ENCODE data around the gene CTNND2. TPM values are rescaled to one million over a fixed set of nuclear protein-coding genes. Genes with fewer than 3 reads are reported as not detected.

The CTNND2 gene
- total RNA-seq, 1 experiment from 2014 or later = 7.0 TPM

DNA sequence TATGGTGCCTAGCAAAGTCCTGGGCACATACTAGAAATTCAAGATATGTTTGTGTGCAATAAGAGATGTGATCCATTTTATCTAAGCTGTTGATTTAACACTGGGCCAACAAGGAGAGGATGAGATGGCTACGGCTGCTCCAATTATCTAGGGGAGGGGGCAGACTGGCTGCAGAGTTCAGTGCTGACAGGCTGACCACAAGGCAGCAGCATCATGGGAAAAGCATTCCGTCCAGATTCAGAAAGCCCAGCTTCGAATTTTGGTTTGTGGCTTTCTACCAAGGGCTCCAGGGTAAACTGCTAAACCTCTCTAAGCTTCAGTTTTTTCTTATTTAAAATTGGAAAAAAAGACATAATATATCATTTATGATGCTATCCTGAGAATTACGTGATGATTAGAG, 758.1 kb downstream of the CTNND2 start:
- Histone ChIP-seq H4K8ac (replicated peaks; ENCODE audit: insufficient read length, low read depth, low read length) (no peak overlapping the region), H3K27me3 (ENCODE audit: insufficient read depth, low read length) (no peaks in the 10 kb centered on the region), H2BK20ac (ENCODE audit: low read depth, low read length, poor library complexity, severe bottlenecking) (no peak overlapping the region), H3K4me1 (ENCODE audit: insufficient read depth, low read length) (no peaks in the 10 kb centered on the region), H4K91ac (ENCODE audit: insufficient read length, low read depth, low read length) (no peak overlapping the region), H3T11ph (ENCODE audit: low read length) (no peak overlapping the region), H2AK5ac (ENCODE audit: insufficient read length, low read length) (no peak overlapping the region), H3K4ac (ENCODE audit: low read depth, low read length) (no peak overlapping the region), H4K5ac (ENCODE audit: insufficient read length, low read depth, low read length) (no peak overlapping the region), H3K23ac (ENCODE audit: insufficient read length, low read depth, low read length) (no peak overlapping the region), H2BK120ac (ENCODE audit: low read depth, low read length, poor library complexity, severe bottlenecking) (no peak overlapping the region), H2BK15ac (ENCODE audit: low read depth, low read length) (no peak overlapping the region), H3K14ac (ENCODE audit: insufficient read depth, low read length) (no peak overlapping the region), H4K20me1 (ENCODE audit: control insufficient read depth, insufficient read depth, insufficient read length) (no peaks in the 10 kb centered on the region), H3K79me1 (ENCODE audit: insufficient read depth, low read depth, low read length, poor library complexity, severe bottlenecking) (no peaks in the 10 kb centered on the region), H3K79me2 (ENCODE audit: insufficient read depth, low read length) (no peaks in the 10 kb centered on the region), H2AFZ (ENCODE audit: low read length) (no peak overlapping the region), H3K56ac (ENCODE audit: insufficient read length, low read depth, low read length) (no peak overlapping the region), H3K27ac (ENCODE audit: insufficient read length, low read depth, low read length) (no peak overlapping the region), H3K4me2 (ENCODE audit: insufficient read depth, insufficient read length, low read length) (no peak overlapping the region), H3K18ac (ENCODE audit: insufficient read length, low read depth, low read length) (no peak overlapping the region), H3K9ac (ENCODE audit: extremely low read depth, insufficient read length, low read length) (no peak overlapping the region), H3K9me3 (ENCODE audit: control insufficient read depth, low read depth, low read length) (no peaks in the 10 kb centered on the region), H2BK5ac (ENCODE audit: insufficient read length, low read length) (no peak overlapping the region), H2BK12ac (ENCODE audit: insufficient read length, low read depth, low read length) (no peak overlapping the region), H3K23me2 (ENCODE audit: insufficient read length, low read depth, low read length, poor library complexity, severe bottlenecking) (no peaks in the 10 kb centered on the region)
- Mint-ChIP-seq H3K36me3 (ENCODE audit: insufficient read depth in 1 of 3, low read depth in 3 of 3) (no peaks in the 10 kb centered on the region), H3K27ac (no peak overlapping the region), H3K4me1 (peaks cover 9% of the 10 kb centered on the region in 2 experiments), H3K9me3 (no peaks in the 10 kb centered on the region), H3K27me3 (ENCODE audit: low read depth) (no peaks in the 10 kb centered on the region; the same call in 1 of the 2 replicates), H3K4me3 (no peak overlapping the region)
- no CpG with 5 or more reads among the region's 4 CpGs for WGBS (ENCODE audit: extremely low coverage, insufficient read length, low lambda C conversion rate)
- TF ChIP-seq, protein P1, sequence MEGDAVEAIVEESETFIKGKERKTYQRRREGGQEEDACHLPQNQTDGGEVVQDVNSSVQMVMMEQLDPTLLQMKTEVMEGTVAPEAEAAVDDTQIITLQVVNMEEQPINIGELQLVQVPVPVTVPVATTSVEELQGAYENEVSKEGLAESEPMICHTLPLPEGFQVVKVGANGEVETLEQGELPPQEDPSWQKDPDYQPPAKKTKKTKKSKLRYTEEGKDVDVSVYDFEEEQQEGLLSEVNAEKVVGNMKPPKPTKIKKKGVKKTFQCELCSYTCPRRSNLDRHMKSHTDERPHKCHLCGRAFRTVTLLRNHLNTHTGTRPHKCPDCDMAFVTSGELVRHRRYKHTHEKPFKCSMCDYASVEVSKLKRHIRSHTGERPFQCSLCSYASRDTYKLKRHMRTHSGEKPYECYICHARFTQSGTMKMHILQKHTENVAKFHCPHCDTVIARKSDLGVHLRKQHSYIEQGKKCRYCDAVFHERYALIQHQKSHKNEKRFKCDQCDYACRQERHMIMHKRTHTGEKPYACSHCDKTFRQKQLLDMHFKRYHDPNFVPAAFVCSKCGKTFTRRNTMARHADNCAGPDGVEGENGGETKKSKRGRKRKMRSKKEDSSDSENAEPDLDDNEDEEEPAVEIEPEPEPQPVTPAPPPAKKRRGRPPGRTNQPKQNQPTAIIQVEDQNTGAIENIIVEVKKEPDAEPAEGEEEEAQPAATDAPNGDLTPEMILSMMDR (conservative IDR thresholded peaks at IDR 0.05) = no peak
- DNase-seq = no peak
